GM10266 (cell line): ENCODE data around the gene CCDC137.

Experiments
- DNase-seq: peaks from one replicate; pipeline ENCODE4 v3.0.0; 2012; ENCODE audit errors: extremely low spot score
- CTCF ChIP-seq: IDR thresholded peaks from 2 replicates; pipeline ENCODE4 v1.5.1; 2012; ENCODE audit warnings: mild to moderate bottlenecking, low read depth; ENCODE audit not compliant: control insufficient read depth, insufficient read depth; ENCODE audit errors: missing control alignments

CCDC137 gene

GRCh38 chr17:81644976-81645952 lies 21.3 kb upstream of the CCDC137 start:
- TF ChIP-seq CTCF = no peak

GRCh38 chr17:81646869-81647600 lies 19.5 kb upstream of the CCDC137 start:
- TF ChIP-seq CTCF = no peak
- peak; percentile 35 for DNase-seq

More at GRCh38 chr17:81644976-81645952, 21.3 kb upstream of the CCDC137 start:
- DNase-seq = no peak

- no peak for TF ChIP-seq CTCF
- no peak for DNase-seq
Observed at GRCh38 chr17:81647640-81648012, 18.9 kb upstream of the CCDC137 start.

GRCh38 chr17:81648013-81648706 lies 18.4 kb upstream of the CCDC137 start:
- DNase-seq = no peak
- TF ChIP-seq CTCF = no peak

- TF ChIP-seq CTCF = no peak
- DNase-seq = no peak
Observed at GRCh38 chr17:81648707-81649085, 17.8 kb upstream of the CCDC137 start.

- no peak for DNase-seq
- no peak for TF ChIP-seq CTCF
Observed at GRCh38 chr17:81650951-81651350, 15.6 kb upstream of the CCDC137 start.
